Middle frontal gyrus (tissue), 1 donor: ENCODE data around the gene CAPN10.
"Not testable (repeated sequence)": the region's sequence is repeated elsewhere in the genome, so short reads cannot be mapped to it uniquely, and the experiment has no call there.

Source experiments
- DNase-seq: peaks from one replicate; pipeline ENCODE4 v3.0.0-alpha.2; 2015; ENCODE audit warnings: low spot score; ENCODE audit errors: extremely low spot score

The CAPN10 gene

GRCh38 chr2:240563231-240563630 is 23.3 kb upstream of the CAPN10 start:
- not testable (repeated sequence) for DNase-seq

DNA sequence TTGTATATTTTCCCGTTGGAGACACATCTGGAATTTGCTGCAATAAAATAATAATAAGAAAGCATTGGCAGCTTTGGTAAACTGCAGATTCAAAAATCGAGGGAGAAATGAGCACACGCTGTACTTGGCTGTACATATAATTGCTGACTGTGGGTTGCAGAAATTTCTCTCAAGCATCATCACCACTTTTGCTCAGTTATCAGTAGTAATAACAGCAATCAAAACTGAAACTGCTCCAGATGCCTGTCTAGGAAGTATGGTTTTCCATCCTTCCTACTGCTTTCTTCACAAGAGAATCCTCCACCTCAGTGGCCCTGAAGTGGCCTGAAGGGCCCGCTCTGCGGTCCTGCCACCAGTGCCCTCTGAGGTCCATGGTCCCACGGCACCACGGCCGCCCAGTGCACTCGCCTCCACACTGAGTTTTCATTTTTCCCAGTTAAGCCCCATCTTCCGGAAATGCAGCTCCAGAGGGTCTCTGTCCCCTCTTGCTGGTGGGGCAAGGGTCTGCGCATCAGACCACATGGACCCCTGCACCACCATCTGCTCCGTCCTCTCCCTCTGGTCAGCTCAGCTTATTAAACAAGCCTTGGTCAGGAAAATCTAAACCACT is 22.5 kb upstream of the CAPN10 start:
- DNase-seq = no peak

GRCh38 chr2:240564561-240565332 is 21.8 kb upstream of the CAPN10 start:
- no peak for DNase-seq

DNA sequence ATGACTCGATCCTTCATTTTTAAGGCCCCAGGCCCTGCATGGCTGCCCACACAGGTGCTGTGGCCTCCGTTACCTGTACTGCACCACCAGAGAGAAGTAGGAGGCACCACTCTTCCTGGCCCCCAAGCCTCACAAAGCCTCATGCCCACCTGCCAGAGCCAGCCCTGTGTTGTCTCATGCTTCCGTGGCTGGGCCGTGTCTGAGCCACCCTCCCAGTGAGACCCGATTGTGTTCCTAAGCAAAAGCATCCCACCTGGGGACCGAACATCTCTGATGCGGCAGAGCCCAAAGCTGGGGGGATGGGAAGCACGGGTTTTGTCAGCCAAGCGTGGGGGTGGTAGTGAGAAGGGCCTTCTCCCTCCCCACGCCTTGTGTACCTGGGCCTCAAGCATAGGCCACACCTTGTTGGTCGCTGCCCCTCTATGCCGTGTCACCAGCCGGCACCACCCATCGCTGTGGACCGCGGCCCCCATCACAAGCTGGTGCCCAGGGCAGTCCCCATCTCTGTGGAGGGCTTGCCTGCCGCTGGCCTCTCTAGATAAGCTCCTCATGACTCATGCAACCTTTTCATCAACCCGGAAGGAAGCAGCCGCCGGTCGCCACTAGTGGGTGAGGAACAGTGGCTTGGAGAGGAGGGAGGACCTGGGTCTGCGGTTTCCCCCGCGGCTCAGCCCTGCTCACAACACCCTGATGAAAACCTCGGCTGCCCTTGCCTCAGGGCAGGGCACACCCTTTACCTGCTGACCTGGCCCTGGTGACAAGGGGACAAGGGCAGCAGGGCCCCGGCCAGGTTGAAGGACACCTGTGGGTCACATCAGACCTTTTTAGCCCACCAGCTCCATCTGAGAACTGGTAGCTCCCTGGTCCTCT is 21.0 kb upstream of the CAPN10 start:
- no peak for DNase-seq

DNA sequence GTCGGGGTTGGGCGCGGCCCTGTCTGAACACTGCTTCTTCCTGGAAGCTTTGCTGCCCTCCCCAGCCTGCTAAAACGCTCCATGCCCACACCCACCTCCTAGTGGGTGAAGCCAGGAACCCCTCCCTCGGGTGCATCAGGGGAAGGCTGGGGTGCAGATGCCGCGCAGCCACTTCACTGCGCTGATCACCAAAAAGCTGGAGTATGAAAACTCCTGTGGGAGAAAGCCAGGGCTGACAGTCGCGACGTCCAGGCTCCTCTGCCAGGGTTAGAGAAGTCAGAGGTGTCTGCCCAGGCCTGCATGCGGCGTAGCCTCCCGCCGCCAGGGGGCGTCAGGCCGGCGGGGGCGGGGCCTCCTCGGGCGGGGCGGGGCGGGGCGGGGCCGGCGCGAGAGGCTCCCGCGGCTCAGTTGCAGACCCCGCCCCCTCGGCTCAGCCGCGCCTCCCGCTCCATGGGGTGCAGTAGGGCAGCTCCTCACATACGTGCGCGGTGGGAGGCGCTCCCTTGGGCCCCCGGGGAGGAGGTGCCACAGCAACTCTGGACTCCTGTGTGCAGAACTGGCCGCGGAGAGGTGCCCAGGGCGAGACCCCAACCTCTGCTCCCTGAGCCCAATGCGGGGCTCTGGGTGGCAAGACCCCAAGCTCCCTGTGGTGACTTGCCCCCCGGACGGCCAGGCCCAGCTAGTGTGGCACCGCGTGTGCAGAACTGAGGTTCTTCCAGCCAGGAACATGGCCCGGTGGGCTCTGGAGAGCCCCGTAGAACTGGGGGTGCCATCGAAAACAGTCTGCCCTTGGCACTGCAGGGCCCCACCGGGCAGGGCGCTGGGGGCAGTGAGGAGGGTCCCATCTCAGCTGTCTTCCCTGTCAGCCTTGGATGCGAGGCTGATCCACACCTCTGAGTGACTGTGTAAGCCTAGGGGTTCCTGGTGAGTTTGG is 20.1 kb upstream of the CAPN10 start:
- peak; percentile 73 for DNase-seq

DNA sequence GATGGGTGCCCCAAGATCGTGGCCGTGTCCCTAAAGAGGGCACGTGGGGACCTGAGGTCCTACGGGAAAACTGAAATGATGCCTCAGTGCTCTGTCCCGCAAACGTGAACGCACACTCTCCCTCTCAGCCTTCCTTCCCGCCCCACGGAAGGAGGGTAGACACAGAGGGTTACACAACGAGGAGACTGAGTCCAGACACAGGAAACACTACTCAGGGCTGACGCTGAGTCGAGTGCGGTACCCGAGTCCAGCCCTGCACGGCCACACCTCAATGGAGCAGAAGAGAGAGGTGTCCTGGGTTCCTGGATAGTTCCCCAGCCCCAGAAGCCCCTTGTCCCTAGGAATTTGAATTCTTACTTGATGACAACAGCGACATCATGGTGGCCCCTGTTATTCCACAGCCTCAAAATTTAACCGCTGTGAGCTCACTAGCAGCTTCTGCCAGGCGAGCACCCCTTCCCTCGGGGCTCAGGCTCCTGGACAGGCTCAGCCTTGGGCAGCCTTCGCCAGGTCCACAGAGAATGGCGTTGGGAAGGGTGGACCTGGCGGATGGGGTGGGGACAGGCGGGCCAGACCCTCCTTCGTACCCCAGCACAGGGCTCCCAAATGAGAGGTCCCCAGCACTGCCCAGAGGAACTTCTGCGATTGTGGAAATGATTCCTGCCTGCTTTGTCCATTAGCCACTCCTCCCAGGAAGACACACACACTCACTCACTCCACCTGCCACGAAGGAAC is 19.2 kb upstream of the CAPN10 start:
- DNase-seq = no peak

DNA sequence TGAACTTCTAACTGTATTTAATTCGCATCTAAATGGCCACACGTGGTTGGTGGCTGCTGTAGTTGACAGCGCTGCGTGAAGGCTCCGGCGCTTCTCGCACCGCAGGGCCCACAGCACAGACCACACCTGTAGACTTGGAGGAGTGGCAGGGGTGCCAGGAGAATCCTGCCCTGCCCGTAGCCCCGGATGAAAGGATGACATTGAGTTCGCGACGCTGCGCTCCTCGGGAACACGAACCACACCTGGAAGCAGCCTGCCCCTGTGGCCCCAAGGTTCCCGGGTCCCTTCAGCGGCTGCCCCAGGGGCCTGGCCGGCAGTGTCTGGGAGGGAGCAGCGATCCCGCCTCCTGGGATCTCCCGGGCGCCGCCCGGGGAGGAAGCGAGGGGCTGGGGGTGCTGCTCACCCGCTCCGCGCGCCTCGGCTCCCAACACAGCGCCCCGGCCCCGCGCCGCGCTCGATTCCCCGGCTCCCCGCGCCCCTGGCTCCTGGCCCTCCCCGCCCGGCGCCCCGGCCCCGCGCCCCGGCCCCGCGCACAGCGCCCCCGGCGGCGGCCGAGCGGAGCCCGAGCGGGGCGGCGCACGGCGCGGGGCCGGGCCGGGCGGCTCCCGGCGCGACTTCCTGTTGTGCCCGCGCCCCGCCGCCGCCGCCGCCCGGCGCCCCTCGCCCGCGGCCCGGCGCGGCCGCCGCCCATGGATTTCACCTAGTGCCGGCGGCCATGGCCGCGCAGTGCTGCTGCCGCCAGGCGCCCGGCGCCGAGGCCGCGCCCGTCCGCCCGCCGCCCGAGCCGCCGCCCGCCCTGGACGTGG is 18.5 kb upstream of the CAPN10 start, which contains the start of gene RNPEPL1:
RNPEPL1 (plus strand) TSS at position 613 of the 806 bp plus-strand sequence; CDS start at position 716, 103 bp downstream.
- no peak for DNase-seq

DNA sequence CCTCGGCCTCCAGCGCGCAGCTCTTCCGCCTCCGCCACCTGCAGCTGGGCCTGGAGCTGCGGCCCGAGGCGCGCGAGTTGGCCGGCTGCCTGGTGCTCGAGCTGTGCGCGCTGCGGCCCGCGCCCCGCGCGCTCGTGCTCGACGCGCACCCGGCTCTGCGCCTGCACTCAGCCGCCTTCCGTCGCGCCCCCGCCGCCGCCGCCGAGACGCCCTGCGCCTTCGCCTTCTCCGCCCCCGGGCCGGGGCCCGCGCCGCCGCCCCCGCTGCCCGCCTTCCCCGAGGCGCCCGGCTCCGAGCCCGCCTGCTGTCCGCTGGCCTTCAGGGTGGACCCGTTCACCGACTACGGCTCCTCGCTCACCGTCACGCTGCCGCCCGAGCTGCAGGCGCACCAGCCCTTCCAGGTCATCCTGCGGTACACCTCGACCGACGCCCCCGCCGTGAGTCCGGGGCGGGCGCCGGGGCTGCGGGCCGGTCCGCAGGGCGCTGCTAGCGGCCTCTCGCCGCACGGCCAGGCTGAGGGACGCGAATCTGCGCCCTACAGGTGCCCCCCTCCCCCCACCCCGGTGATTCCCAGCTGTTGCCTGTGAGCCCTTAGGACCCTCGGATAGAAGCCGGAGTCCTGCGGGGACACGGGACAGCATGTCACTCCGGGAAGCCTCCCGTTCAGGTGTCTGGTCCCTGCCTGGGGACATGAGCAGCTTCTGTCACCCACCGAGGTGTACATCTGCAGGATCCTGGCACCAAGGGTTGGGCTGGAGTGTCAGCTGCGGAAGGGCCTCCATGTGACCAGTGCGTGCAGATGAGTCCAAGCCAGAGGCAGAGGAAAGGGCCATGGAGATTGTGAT is 17.6 kb upstream of the CAPN10 start:
- DNase-seq = peak; percentile 64

- DNase-seq = peak; percentile 26
These were observed 17.0 kb upstream of the CAPN10 start for GRCh38 chr2:240569523-240569997.

GRCh38 chr2:240569998-240570530 is 16.5 kb upstream of the CAPN10 start:
- no peak for DNase-seq

DNA sequence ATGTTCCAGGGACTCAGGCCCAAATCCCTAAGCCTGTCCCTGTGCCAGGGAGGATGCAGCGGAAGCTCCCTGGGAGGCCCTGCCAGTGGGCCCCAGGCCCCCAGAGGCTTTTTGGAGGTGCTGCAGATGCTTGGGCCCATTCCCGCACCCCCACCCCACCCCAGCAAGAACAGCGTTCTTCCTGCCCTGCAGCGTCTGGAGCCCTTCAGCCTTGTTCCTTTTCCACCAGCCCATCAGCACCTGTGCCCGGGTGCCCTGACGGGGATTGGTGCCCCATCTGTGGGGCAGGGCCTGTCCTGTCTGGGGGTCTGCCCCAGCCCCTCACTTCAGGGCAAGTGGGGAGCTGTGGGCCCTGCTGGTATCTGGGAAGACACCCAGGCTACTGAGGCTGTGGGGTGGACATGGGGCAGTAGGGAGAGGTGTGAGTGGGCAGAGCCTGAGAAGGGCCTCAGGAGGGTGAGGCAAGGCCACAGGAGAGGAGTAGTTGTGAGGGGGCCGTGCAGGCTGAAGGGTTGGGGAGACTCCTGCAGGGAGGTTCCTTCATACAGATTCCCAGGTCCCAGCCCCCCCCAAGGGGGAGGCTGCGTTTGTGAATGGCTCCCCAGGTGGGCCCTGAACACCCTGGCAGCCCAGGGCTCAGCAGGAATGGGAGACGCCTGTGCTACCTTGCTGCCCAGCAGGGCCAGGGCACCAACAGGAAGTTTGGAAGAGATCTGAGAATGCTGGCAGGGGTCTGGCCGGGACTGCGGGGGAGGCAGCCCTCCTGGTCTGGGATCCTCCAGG is 15.8 kb upstream of the CAPN10 start:
- DNase-seq = no peak

DNA sequence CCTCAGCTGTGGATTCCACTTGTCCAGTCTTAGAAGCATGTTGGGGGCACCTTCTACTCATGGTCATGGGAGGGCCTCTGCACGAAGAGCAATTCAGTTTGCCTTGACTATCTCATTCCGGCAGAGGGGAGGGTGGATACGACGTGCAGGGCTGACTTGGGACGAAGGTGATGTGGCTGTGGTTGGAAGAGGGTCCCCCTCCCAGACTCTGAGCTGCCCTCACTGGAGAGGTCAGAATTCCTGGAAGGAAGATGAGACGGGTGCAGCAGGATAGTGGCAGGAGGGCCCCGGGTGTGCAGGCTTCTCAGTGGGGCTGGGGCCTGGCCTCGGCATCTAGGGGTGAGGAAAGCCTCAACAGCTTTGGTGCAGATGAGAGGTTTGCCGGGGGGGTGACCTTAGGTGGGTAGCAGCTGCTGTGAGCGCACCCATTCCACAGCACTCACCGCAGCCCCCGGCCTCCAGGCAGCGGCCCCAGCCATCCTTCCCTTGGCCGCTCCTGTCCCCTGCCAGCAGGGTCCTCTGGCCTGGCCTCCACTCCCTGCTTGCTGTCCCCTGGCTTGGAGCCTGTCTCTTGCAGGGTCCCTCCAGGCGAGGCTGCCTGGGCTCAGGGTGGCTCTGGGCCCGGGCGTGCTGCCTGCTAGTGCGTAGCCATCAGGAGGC is 15.1 kb upstream of the CAPN10 start:
- no peak for DNase-seq

DNA sequence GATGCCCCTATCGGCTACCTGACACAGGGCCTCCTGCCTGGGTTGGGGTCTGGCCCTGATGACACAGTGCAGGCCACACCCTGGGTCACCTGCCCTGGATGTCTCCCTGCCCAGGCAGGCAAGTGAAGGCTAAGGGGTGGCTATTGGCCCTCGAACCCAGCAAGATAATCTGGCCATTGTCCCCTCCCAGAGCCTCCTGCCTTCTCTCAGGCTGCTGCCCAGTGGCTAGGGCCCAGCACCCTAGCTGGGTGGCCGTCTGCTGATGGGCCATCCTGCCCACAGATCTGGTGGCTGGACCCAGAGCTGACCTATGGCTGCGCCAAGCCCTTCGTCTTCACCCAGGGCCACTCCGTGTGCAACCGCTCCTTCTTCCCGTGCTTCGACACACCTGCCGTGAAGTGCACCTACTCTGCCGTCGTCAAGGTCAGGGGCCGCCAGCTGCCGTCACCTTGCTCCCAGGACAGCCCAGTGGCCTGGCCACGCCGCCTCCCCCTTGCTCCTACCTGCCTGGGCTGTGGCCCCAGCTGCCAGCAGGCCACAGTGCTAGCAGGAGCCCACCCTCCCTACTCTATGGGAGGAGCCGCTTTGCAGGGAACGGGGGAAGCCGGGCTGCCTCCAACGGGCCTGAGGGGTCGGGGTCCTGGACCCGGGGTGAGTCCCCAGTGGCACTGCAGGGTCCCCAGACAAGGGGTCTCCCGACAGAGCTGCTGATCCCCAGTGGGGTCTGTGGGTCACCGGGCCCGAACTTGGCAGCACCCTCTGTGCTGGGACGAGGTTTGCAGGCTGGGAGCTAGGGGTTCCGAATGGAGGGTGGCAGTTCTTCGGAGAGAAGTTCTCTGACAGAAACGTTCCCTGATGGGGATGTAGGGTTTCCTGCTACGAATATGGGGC is 14.1 kb upstream of the CAPN10 start:
- no peak for DNase-seq

- DNase-seq = no peak
These were observed 13.4 kb upstream of the CAPN10 start for GRCh38 chr2:240573071-240573515.

DNA sequence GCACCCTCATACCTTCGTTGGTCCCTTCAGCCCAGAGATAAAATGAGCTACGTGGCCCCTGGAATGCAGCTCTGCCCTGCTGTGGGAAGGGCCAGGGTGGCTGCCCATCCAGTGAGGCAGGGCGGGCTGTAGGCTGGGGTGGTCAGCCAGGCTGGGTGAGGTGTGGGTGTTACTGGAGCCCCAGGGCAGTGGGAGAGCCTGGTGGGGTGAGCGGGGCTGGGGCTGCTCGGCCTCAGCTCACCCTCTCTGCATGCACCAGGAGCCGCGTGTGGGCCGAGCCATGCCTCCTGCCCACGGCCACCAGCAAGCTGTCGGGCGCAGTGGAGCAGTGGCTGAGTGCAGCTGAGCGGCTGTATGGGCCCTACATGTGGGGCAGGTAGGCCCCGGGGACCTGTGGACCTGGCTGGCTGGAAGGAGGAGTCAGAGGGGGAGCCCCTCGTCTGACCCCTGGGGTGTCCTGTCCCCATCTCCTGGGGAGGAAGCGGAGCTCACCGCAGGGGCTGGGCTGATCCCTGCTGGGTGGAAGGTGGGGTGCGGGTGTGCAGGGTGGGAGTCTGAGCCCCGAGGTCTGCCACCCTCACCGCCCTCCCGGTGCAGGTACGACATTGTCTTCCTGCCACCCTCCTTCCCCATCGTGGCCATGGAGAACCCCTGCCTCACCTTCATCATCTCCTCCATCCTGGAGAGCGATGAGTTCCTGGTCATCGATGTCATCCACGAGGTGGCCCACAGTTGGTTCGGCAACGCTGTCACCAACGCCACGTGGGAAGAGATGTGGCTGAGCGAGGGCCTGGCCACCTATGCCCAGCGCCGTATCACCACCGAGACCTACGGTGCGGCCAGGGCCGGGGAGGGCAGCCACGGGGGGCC is 12.8 kb upstream of the CAPN10 start:
- DNase-seq = no peak
